GM23338 (cell line): Measurements from ENCODE around the gene CUTC. TPM values are rescaled to one million over a fixed set of nuclear protein-coding genes. Genes with fewer than 3 reads are reported as not detected.

ENCODE experiments used
- ATAC-seq: fragments of 200-7000 bp; cut with Tn5 transposase; 3 replicates; pipeline ENCODE4 v1.9.1; 2020
- DNase-seq: peaks from one replicate; pipeline ENCODE4 v3.0.0-alpha.2; 2015; ENCODE audit warnings: low spot score
- H2AFZ ChIP-seq: fragments of 200-600 bp; sonication (generic); 2 replicates; pipeline ENCODE4 v1.8.0; 2016; ENCODE audit warnings: antibody characterized with exemption, mild to moderate bottlenecking, moderate library complexity
- H3F3A ChIP-seq: fragments of 200-600 bp; sonication (generic); replicated peaks from 2 replicates; pipeline ENCODE4 v1.8.0; 2017; ENCODE audit warnings: antibody characterized with exemption, mixed run types, low read depth
- H3K27ac ChIP-seq: fragments of 200-600 bp; sonication (generic); 2 replicates; pipeline ENCODE4 v1.6.1; 2016; ENCODE audit warnings: low read depth
- H3K27me3 ChIP-seq: fragments of 200-600 bp; sonication (generic); 2 replicates; pipeline ENCODE4 v1.8.0; 2016; ENCODE audit warnings: mild to moderate bottlenecking, mixed run types, moderate library complexity; ENCODE audit not compliant: insufficient read depth
- H3K36me3 ChIP-seq: fragments of 200-600 bp; sonication (generic); 2 replicates; pipeline ENCODE4 v1.8.0; 2016; ENCODE audit warnings: mild to moderate bottlenecking; ENCODE audit not compliant: insufficient read depth
- H3K4me1 ChIP-seq: fragments of 200-600 bp; sonication (generic); 2 replicates; pipeline ENCODE4 v1.8.0; 2016; ENCODE audit warnings: mild to moderate bottlenecking, moderate library complexity; ENCODE audit not compliant: insufficient read depth
- H3K4me2 ChIP-seq: fragments of 200-600 bp; sonication (generic); 2 replicates; pipeline ENCODE4 v1.7.1; 2017; ENCODE audit warnings: mixed run types
- H3K4me3 ChIP-seq: fragments of 200-600 bp; sonication (generic); 2 replicates; pipeline ENCODE4 v1.6.1; 2016; ENCODE audit warnings: mixed run types
- H3K79me2 ChIP-seq: fragments of 200-600 bp; sonication (generic); replicated peaks from 2 replicates; pipeline ENCODE4 v1.8.0; 2017; ENCODE audit warnings: mild to moderate bottlenecking; ENCODE audit not compliant: insufficient read depth
- H3K9me2 ChIP-seq: fragments of 200-600 bp; sonication (generic); 2 replicates; pipeline ENCODE4 v1.8.0; 2017; ENCODE audit not compliant: insufficient read depth
- H4K20me1 ChIP-seq: fragments of 200-600 bp; sonication (generic); replicated peaks from 2 replicates; pipeline ENCODE4 v1.8.0; 2017; ENCODE audit warnings: mild to moderate bottlenecking; ENCODE audit not compliant: insufficient read depth
- H3K27ac Mint-ChIP-seq: 2 replicates; pipeline ENCODE4 v1.8.0; 2020; ENCODE audit warnings: inconsistent platforms, mild to moderate bottlenecking, moderate library complexity, mixed read lengths
- H3K27me3 Mint-ChIP-seq: 3 replicates; pipeline ENCODE4 v1.8.0; 2022; ENCODE audit warnings: low read depth, mild to moderate bottlenecking, moderate library complexity, mixed read lengths, inconsistent platforms; ENCODE audit not compliant: insufficient read depth, poor library complexity
- H3K36me3 Mint-ChIP-seq: 3 replicates; pipeline ENCODE4 v1.8.0; 2021; ENCODE audit warnings: low read depth, mild to moderate bottlenecking, inconsistent platforms, moderate library complexity, mixed read lengths
- H3K4me1 Mint-ChIP-seq: 3 replicates; pipeline ENCODE4 v1.8.0; 2020; ENCODE audit warnings: mild to moderate bottlenecking, inconsistent platforms, mixed read lengths
- H3K4me3 Mint-ChIP-seq: 3 replicates; pipeline ENCODE4 v1.8.0; 2021; ENCODE audit warnings: moderate library complexity, mild to moderate bottlenecking, inconsistent platforms, mixed read lengths
- H3K9me3 Mint-ChIP-seq: 3 replicates; pipeline ENCODE4 v1.8.0; 2020; ENCODE audit warnings: moderate library complexity, mild to moderate bottlenecking, inconsistent platforms, mixed read lengths
- EZH2 ChIP-seq: fragments of 200-600 bp; sonication (generic); IDR thresholded peaks from one replicate; pipeline ENCODE4 v1.8.0; 2017; ENCODE audit warnings: antibody characterized with exemption, mild to moderate bottlenecking, low read depth; ENCODE audit not compliant: unreplicated experiment
- EZH2phosphoT487 ChIP-seq: fragments of 200-600 bp; sonication (generic); IDR thresholded peaks from one replicate; pipeline ENCODE4 v1.8.1; 2018; ENCODE audit warnings: antibody characterized with exemption; ENCODE audit not compliant: unreplicated experiment
- JUNB ChIP-seq: IDR thresholded peaks from one replicate; pipeline ENCODE4 v1.6.1; 2016; ENCODE audit warnings: antibody characterized with exemption; ENCODE audit not compliant: unreplicated experiment
- NANOG ChIP-seq: IDR thresholded peaks from 2 replicates; pipeline ENCODE4 v1.6.1; 2016; ENCODE audit warnings: antibody characterized with exemption, borderline replicate concordance
- POLR2AphosphoS5 ChIP-seq: IDR thresholded peaks from 2 replicates; pipeline ENCODE4 v1.6.1; 2016; ENCODE audit warnings: antibody characterized with exemption, low read depth
- STAT1 ChIP-seq: IDR thresholded peaks from one replicate; pipeline ENCODE4 v1.6.1; 2016; ENCODE audit warnings: antibody characterized with exemption; ENCODE audit not compliant: unreplicated experiment
- ZNF114 ChIP-seq: fragments of 250-450 bp; sonication (Bioruptor Pico); IDR thresholded peaks from 2 replicates; pipeline ENCODE4 v1.5.0; 2020; ENCODE audit warnings: mild to moderate bottlenecking, moderate library complexity
- ZNF331 ChIP-seq: fragments of 250-450 bp; sonication (Bioruptor Pico); IDR thresholded peaks from 2 replicates; pipeline ENCODE4 v1.5.0; 2020; ENCODE audit warnings: low read depth, mild to moderate bottlenecking, moderate library complexity
- polyA plus RNA-seq: library from polyadenylated mRNA; unstranded; fragments of >200 nt; fragmentation: Nextera tagmentation; extraction: Ambion mirVana; gene quantifications from 2 replicates; pipeline ENCODE4 v1.2.1, GENCODE V29; 2016
- total RNA-seq: library from RNA; depleted of rRNA; stranded (reverse); fragments of >200 nt; shearing (Covaris generic); gene quantifications from 2 replicates; pipeline ENCODE4 v1.2.3, GENCODE V29; 2014
- TF ChIP-seq, protein P1 (sequence below), 2 experiments: fragments of 200-600 bp in 1 of 2; sonication (generic) in 1 of 2; conservative IDR thresholded peaks; 2 replicates each; pipeline versions ENCODE4 v1.5.1 to v1.6.1; 2016 to 2017; ENCODE audit warnings: antibody characterized with exemption in 2 of 2, low read depth in 2 of 2, mild to moderate bottlenecking in 2 of 2, moderate library complexity in 1 of 2
- TF ChIP-seq, protein P2 (sequence below): fragments of 250-450 bp; sonication (Bioruptor Pico); IDR thresholded peaks from 2 replicates; pipeline ENCODE4 v1.5.0; 2020; ENCODE audit warnings: mild to moderate bottlenecking, moderate library complexity
- TF ChIP-seq, protein P3 (sequence below): IDR thresholded peaks from 2 replicates; pipeline ENCODE4 v1.6.1; 2016; ENCODE audit warnings: antibody characterized with exemption

CUTC gene
- total and polyA plus RNA-seq, 2 experiments from 2014 or later: 20.2 to 30.4 TPM

DNA sequence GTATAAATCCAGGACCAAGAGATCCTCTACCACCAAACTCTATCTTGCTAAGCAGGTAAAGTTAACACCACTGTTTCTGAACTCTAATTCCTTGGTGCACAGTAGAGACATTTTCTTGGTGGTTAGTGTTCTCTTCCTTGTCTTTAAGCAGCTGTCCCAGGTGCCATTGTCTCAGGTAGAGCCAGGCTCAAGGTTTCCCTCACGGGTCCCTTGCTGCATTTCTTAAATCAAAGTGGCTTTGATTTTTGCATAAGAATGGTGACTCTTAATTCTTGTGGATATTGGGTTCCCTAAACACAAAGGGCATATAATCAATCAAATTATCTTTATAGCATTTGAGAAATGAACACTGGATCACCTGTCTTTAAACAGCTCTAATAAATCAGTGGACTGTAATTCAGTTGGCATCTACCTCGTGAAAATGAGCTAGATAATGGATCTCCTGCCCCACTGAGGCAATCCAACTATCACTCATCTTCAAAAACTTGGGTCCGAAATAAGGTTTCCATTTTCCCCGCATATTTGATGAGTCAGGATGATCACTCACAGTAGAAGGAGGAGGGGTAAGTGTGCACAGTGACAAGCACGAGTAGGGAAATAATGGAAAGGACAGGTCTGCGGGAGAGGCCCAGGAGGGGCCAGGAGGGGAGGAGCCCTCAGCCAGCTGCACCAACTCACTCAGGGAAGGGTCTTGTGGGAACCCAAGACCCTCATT, 52.9 kb downstream of the CUTC start:
- Mint-ChIP-seq H3K27me3 (peaks cover 2% of the 10 kb centered on the region), H3K27ac (no peak overlapping the region; the same call in 1 of the 2 replicates), H3K4me1 (peaks cover 21% of the 10 kb centered on the region), H3K4me3 (no peak overlapping the region), H3K9me3 (no peaks in the 10 kb centered on the region; the same call in 2 of the 3 replicates), H3K36me3 (peaks cover 2% of the 10 kb centered on the region; the same call in 1 of the 3 replicates)
- Histone ChIP-seq H3K36me3 (no peaks in the 10 kb centered on the region), H3K27ac (no peak overlapping the region), H3K79me2 (no peaks in the 10 kb centered on the region), H3F3A (no peaks in the 10 kb centered on the region), H3K27me3 (no peaks in the 10 kb centered on the region), H3K9me2 (no peaks in the 10 kb centered on the region), H3K4me3 (no peak overlapping the region), H3K4me2 (peak overlapping the region; percentile 7; the same call in 1 of the 2 replicates), H4K20me1 (no peaks in the 10 kb centered on the region), H2AFZ (no peak overlapping the region), H3K4me1 (peaks cover 8% of the 10 kb centered on the region; the same call in 1 of the 2 replicates)
- peak; percentile 49 for DNase-seq
- no peak for TF ChIP-seq EZH2phosphoT487
- peak; percentile 56 for ATAC-seq

DNA sequence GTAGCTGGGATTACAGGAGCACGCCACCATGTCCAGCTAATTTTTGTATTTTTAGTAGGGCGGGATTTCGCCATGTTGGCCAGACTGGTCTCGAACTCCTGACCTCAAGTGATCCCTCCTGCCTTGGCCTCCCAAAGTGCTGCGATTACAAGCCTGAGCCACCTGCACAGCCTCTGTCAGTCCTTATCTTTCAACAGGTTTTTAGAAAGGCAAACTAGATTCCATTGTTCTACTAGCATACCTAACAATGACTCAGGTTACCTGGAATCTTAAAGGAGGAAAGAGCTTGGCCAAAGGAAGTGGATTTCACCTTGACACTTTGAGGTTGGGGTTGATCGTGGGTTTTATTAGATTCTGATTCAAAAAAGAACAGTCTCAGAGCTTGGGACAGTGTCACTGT, 53.6 kb downstream of the CUTC start:
- H3K4me1 Mint-ChIP-seq: peaks cover 18% of the 10 kb centered on the region
- no peak overlapping the region for H3K4me3 ChIP-seq
- ATAC-seq (peak; percentile 76), DNase-seq (peak; percentile 64)
- H3K27me3 ChIP-seq: no peaks in the 10 kb centered on the region
- peak overlapping the region; percentile 59; the same call in 1 of the 2 replicates for H3K27ac Mint-ChIP-seq
- no peak overlapping the region for H2AFZ ChIP-seq
- H3K4me2 ChIP-seq: no peak overlapping the region
- H3K4me1 ChIP-seq: peaks cover 8% of the 10 kb centered on the region; the same call in 1 of the 2 replicates
- H3K36me3 ChIP-seq: no peaks in the 10 kb centered on the region
- H3K4me3 Mint-ChIP-seq: no peak overlapping the region
- no peaks in the 10 kb centered on the region for H3K79me2 ChIP-seq
- peaks cover 2% of the 10 kb centered on the region for H3K27me3 Mint-ChIP-seq
- H3K27ac ChIP-seq: no peak overlapping the region
- H3K9me3 Mint-ChIP-seq: no peaks in the 10 kb centered on the region; the same call in 2 of the 3 replicates
- H4K20me1 ChIP-seq: no peaks in the 10 kb centered on the region
- peaks cover 2% of the 10 kb centered on the region; the same call in 1 of the 3 replicates for H3K36me3 Mint-ChIP-seq
- no peaks in the 10 kb centered on the region for H3F3A ChIP-seq
- H3K9me2 ChIP-seq: no peaks in the 10 kb centered on the region
- TF ChIP-seq NANOG (no peak), EZH2phosphoT487 (no peak), ZNF331 (CRISPR knock-in tag) (no peak), STAT1 (no peak), JUNB (no peak), EZH2 (no peak), POLR2AphosphoS5 (no peak), ZNF114 (CRISPR knock-in tag) (no peak)
- TF ChIP-seq, protein P1, sequence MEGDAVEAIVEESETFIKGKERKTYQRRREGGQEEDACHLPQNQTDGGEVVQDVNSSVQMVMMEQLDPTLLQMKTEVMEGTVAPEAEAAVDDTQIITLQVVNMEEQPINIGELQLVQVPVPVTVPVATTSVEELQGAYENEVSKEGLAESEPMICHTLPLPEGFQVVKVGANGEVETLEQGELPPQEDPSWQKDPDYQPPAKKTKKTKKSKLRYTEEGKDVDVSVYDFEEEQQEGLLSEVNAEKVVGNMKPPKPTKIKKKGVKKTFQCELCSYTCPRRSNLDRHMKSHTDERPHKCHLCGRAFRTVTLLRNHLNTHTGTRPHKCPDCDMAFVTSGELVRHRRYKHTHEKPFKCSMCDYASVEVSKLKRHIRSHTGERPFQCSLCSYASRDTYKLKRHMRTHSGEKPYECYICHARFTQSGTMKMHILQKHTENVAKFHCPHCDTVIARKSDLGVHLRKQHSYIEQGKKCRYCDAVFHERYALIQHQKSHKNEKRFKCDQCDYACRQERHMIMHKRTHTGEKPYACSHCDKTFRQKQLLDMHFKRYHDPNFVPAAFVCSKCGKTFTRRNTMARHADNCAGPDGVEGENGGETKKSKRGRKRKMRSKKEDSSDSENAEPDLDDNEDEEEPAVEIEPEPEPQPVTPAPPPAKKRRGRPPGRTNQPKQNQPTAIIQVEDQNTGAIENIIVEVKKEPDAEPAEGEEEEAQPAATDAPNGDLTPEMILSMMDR (conservative IDR thresholded peaks at IDR 0.05; ENCODE audit: low read depth in 2 of 2): no peak
- TF ChIP-seq, protein P2, sequence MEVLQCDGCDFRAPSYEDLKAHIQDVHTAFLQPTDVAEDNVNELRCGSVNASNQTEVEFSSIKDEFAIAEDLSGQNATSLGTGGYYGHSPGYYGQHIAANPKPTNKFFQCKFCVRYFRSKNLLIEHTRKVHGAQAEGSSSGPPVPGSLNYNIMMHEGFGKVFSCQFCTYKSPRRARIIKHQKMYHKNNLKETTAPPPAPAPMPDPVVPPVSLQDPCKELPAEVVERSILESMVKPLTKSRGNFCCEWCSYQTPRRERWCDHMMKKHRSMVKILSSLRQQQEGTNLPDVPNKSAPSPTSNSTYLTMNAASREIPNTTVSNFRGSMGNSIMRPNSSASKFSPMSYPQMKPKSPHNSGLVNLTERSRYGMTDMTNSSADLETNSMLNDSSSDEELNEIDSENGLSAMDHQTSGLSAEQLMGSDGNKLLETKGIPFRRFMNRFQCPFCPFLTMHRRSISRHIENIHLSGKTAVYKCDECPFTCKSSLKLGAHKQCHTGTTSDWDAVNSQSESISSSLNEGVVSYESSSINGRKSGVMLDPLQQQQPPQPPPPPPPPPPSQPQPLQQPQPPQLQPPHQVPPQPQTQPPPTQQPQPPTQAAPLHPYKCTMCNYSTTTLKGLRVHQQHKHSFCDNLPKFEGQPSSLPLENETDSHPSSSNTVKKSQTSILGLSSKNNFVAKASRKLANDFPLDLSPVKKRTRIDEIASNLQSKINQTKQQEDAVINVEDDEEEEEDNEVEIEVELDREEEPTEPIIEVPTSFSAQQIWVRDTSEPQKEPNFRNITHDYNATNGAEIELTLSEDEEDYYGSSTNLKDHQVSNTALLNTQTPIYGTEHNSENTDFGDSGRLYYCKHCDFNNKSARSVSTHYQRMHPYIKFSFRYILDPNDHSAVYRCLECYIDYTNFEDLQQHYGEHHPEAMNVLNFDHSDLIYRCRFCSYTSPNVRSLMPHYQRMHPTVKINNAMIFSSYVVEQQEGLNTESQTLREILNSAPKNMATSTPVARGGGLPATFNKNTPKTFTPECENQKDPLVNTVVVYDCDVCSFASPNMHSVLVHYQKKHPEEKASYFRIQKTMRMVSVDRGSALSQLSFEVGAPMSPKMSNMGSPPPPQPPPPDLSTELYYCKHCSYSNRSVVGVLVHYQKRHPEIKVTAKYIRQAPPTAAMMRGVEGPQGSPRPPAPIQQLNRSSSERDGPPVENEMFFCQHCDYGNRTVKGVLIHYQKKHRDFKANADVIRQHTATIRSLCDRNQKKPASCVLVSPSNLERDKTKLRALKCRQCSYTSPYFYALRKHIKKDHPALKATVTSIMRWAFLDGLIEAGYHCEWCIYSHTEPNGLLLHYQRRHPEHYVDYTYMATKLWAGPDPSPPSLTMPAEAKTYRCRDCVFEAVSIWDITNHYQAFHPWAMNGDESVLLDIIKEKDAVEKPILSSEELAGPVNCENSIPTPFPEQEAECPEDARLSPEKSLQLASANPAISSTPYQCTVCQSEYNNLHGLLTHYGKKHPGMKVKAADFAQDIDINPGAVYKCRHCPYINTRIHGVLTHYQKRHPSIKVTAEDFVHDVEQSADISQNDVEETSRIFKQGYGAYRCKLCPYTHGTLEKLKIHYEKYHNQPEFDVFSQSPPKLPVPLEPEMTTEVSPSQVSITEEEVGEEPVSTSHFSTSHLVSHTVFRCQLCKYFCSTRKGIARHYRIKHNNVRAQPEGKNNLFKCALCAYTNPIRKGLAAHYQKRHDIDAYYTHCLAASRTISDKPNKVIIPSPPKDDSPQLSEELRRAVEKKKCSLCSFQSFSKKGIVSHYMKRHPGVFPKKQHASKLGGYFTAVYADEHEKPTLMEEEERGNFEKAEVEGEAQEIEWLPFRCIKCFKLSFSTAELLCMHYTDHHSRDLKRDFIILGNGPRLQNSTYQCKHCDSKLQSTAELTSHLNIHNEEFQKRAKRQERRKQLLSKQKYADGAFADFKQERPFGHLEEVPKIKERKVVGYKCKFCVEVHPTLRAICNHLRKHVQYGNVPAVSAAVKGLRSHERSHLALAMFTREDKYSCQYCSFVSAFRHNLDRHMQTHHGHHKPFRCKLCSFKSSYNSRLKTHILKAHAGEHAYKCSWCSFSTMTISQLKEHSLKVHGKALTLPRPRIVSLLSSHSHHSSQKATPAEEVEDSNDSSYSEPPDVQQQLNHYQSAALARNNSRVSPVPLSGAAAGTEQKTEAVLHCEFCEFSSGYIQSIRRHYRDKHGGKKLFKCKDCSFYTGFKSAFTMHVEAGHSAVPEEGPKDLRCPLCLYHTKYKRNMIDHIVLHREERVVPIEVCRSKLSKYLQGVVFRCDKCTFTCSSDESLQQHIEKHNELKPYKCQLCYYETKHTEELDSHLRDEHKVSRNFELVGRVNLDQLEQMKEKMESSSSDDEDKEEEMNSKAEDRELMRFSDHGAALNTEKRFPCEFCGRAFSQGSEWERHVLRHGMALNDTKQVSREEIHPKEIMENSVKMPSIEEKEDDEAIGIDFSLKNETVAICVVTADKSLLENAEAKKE: no peak
- TF ChIP-seq, protein P3, sequence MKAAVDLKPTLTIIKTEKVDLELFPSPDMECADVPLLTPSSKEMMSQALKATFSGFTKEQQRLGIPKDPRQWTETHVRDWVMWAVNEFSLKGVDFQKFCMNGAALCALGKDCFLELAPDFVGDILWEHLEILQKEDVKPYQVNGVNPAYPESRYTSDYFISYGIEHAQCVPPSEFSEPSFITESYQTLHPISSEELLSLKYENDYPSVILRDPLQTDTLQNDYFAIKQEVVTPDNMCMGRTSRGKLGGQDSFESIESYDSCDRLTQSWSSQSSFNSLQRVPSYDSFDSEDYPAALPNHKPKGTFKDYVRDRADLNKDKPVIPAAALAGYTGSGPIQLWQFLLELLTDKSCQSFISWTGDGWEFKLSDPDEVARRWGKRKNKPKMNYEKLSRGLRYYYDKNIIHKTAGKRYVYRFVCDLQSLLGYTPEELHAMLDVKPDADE: no peak
